NT2/D1 (cell line): Measurements from ENCODE around the gene ZNF831.

Experiments used
- SUZ12 ChIP-seq: IDR thresholded peaks from 2 replicates; pipeline ENCODE4 v1.6.1; 2011; ENCODE audit not compliant: insufficient read length, insufficient read depth; ENCODE audit errors: extremely low read depth
- YY1 ChIP-seq: IDR thresholded peaks from 2 replicates; pipeline ENCODE4 v1.6.1; 2011; ENCODE audit not compliant: insufficient read length, insufficient read depth
- ZNF274 ChIP-seq: IDR thresholded peaks from 2 replicates; pipeline ENCODE4 v1.6.1; 2011; ENCODE audit warnings: mild to moderate bottlenecking, low read depth, low read length

DNA sequence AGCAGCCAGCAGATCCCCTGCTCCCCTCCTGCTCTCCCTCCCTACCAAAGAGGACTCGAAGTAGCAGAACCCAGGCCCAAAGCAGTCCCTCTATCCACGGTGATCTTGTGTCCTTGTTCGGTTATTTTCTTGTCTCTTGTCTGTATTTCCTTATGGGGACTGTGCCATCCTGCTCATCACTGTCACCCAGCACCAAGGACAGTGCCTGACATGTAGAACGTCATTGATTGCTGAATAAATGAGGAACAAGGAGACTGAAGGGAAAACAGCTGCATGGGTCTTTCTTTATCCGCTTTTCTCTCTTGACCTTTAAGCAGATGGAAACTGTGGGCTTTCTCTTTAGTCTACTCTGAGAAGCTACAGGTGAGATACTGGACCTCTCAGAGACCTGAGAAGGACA is 29.4 kb upstream of the ZNF831 start:
- TF ChIP-seq YY1 (no peak), ZNF274 (no peak), SUZ12 (no peak)
